ENCODE data around the gene FBXL13. TPM values are rescaled to one million over a fixed set of nuclear protein-coding genes. Genes with fewer than 3 reads are reported as not detected.
"Not testable (repeated sequence)": the region's sequence is repeated elsewhere in the genome, so short reads cannot be mapped to it uniquely, and the experiment has no call there.

Gene FBXL13
- total RNA-seq, 1 experiment from 2014 or later, result 1.3 TPM

- CTCF ChIA-PET, result no interaction called here
These were observed 5.2 kb upstream of the FBXL13 start for GRCh38 chr7:103079836-103080235.

GRCh38 chr7:103078226-103078625 lies 3.6 kb upstream of the FBXL13 start:
- H3K27ac Mint-ChIP-seq (ENCODE audit: unreplicated experiment); H3K9me3 Mint-ChIP-seq (ENCODE audit: low read depth, unreplicated experiment); H3K4me3 Mint-ChIP-seq (ENCODE audit: low read depth, unreplicated experiment); DNase-seq; BruUV-seq (replicated peaks); H3K27me3 Mint-ChIP-seq (ENCODE audit: unreplicated experiment): not testable (repeated sequence)
- H3K4me1 Mint-ChIP-seq (ENCODE audit: low read depth, unreplicated experiment), result peaks cover 22% of the 10 kb centered on the region
- peaks cover 39% of the 10 kb centered on the region for H3K36me3 Mint-ChIP-seq (ENCODE audit: insufficient read depth, unreplicated experiment)
- CTCF ChIA-PET, result interaction anchor here (0.6 kb wide), 2 partner anchors 16 to 600 kb away, joined by 3 to 8 read pairs; partner anchors contain the start of gene POLR2J
- intact Hi-C loops (cut with micrococcal nuclease; ENCODE audit: unreplicated experiment), result loop anchor here (5.0 kb wide), 1 partner anchor 69 kb away; the partner anchor contains the start of gene NAPEPLD

More at GRCh38 chr7:103079836-103080235, 5.2 kb upstream of the FBXL13 start:
- no peaks in the 10 kb centered on the region for H3K27me3 Mint-ChIP-seq (ENCODE audit: unreplicated experiment)
- BruUV-seq (replicated peaks), result no TSS peak
- no peak overlapping the region for H3K27ac Mint-ChIP-seq (ENCODE audit: unreplicated experiment)
- H3K9me3 Mint-ChIP-seq (ENCODE audit: low read depth, unreplicated experiment), result no peaks in the 10 kb centered on the region
- H3K36me3 Mint-ChIP-seq (ENCODE audit: insufficient read depth, unreplicated experiment), result peaks cover 37% of the 10 kb centered on the region
- no peak overlapping the region for H3K4me3 Mint-ChIP-seq (ENCODE audit: low read depth, unreplicated experiment)
- no peak for TF ChIP-seq CTCF (IDR thresholded peaks at IDR 0.05; ENCODE audit: unreplicated experiment)
- peaks cover 9% of the 10 kb centered on the region for H3K4me1 Mint-ChIP-seq (ENCODE audit: low read depth, unreplicated experiment)
- no peak for DNase-seq
- intact Hi-C loops (cut with micrococcal nuclease; ENCODE audit: unreplicated experiment), result loop anchor here (5.0 kb wide), 1 partner anchor 67 kb away; the partner anchor contains the start of gene NAPEPLD

GRCh38 chr7:103077318-103077717 lies 2.7 kb upstream of the FBXL13 start:
- H3K27ac Mint-ChIP-seq (ENCODE audit: unreplicated experiment), result no peak overlapping the region
- CTCF ChIA-PET, result interaction anchor here (0.6 kb wide), 1 partner anchor 188 kb away, joined by 3 read pairs; no protein-coding TSS in a partner anchor
- no peaks in the 10 kb centered on the region for H3K27me3 Mint-ChIP-seq (ENCODE audit: unreplicated experiment)
- BruUV-seq (replicated peaks), result no TSS peak
- H3K36me3 Mint-ChIP-seq (ENCODE audit: insufficient read depth, unreplicated experiment), result peaks cover 34% of the 10 kb centered on the region
- H3K4me3 Mint-ChIP-seq (ENCODE audit: low read depth, unreplicated experiment), result no peak overlapping the region
- H3K9me3 Mint-ChIP-seq (ENCODE audit: low read depth, unreplicated experiment), result no peaks in the 10 kb centered on the region
- intact Hi-C loops (cut with micrococcal nuclease; ENCODE audit: unreplicated experiment), result loop anchor here (5.0 kb wide), 1 partner anchor 70 kb away; the partner anchor contains the start of gene NAPEPLD
- peaks cover 31% of the 10 kb centered on the region for H3K4me1 Mint-ChIP-seq (ENCODE audit: low read depth, unreplicated experiment)
- DNase-seq, result no peak
- TF ChIP-seq CTCF (IDR thresholded peaks at IDR 0.05; ENCODE audit: unreplicated experiment), result no peak

GRCh38 chr7:103076764-103077163 lies 2.2 kb upstream of the FBXL13 start:
- H3K4me1 Mint-ChIP-seq (ENCODE audit: low read depth, unreplicated experiment), result peaks cover 33% of the 10 kb centered on the region

More at GRCh38 chr7:103076764-103077163, 2.2 kb upstream of the FBXL13 start:
- DNase-seq, result no peak
- no peak overlapping the region for H3K27ac Mint-ChIP-seq (ENCODE audit: unreplicated experiment)
- H3K27me3 Mint-ChIP-seq (ENCODE audit: unreplicated experiment), result no peaks in the 10 kb centered on the region
- intact Hi-C loops (cut with micrococcal nuclease; ENCODE audit: unreplicated experiment), result loop anchor here (5.0 kb wide), 1 partner anchor 71 kb away; the partner anchor contains the start of gene NAPEPLD
- no TSS peak for BruUV-seq (replicated peaks)
- no peaks in the 10 kb centered on the region for H3K9me3 Mint-ChIP-seq (ENCODE audit: low read depth, unreplicated experiment)
- TF ChIP-seq CTCF (IDR thresholded peaks at IDR 0.05; ENCODE audit: unreplicated experiment), result no peak
- H3K4me3 Mint-ChIP-seq (ENCODE audit: low read depth, unreplicated experiment), result peak overlapping the region; percentile 83
- CTCF ChIA-PET, result interaction anchor here (0.6 kb wide), 1 partner anchor 187 kb away, joined by 3 read pairs; no protein-coding TSS in a partner anchor
- peaks cover 34% of the 10 kb centered on the region for H3K36me3 Mint-ChIP-seq (ENCODE audit: insufficient read depth, unreplicated experiment)
